ENCODE results near the gene MBD1.
A peak's percentile ranks its signal among the peaks of the same experiment; 100 is the strongest.
"Not testable (repeated sequence)": the region's sequence is repeated elsewhere in the genome, so short reads cannot be mapped to it uniquely, and the experiment has no call there.

The MBD1 gene

DNA sequence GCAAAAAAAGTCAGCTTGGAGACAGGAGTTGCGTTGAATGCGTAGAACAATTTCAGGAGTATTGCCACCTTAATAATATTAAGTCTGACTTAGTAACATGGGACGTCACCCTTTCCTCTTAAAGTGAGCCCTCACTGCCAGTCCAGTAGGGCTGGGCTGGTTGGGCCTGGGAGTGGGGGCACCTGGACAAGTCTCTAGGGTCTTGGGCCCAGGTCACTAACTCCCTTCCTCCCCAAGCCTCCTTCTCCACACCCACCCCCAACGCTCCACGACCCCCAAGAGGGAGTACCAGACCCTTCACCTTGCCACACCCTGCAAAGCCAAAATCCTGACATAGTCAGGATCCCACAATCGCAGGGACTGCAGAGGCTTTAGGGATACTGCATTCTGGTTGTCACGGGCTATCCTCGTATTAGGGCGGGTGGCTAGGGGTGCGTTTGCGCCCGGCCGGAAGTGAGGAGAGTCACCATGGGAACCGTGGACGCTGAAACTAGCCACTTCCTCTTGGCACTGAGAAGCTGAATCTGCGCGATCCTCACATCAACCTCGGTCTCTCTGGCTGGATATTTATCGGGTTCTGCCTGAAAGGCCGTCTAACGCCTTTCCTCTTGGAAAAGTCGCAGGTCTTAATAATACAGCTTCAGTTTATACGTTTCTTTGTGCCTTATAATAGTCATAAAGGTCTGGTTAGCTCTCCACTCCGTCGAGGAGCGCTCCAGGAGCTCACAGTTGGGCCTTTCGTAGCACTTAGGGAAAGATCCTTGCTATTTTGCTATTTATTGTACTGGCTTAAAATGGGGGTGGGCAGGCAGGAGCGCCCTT lies 16.5 kb upstream of the MBD1 start:
- ChIA-PET CTCF (interaction anchor here (0.8 to 2.6 kb wide), 4 partner anchors 9 to 60 kb away, joined by 3 to 8 read pairs (median 5); no protein-coding TSS in a partner anchor), POLR2A (interaction anchor here (1.0 kb wide), 1 partner anchor 10 kb away, joined by 4 read pairs; no protein-coding TSS in a partner anchor)
- peak; percentile 88 for DNase-seq (ENCODE audit: extremely low spot score)
- TF ChIP-seq, protein P1, sequence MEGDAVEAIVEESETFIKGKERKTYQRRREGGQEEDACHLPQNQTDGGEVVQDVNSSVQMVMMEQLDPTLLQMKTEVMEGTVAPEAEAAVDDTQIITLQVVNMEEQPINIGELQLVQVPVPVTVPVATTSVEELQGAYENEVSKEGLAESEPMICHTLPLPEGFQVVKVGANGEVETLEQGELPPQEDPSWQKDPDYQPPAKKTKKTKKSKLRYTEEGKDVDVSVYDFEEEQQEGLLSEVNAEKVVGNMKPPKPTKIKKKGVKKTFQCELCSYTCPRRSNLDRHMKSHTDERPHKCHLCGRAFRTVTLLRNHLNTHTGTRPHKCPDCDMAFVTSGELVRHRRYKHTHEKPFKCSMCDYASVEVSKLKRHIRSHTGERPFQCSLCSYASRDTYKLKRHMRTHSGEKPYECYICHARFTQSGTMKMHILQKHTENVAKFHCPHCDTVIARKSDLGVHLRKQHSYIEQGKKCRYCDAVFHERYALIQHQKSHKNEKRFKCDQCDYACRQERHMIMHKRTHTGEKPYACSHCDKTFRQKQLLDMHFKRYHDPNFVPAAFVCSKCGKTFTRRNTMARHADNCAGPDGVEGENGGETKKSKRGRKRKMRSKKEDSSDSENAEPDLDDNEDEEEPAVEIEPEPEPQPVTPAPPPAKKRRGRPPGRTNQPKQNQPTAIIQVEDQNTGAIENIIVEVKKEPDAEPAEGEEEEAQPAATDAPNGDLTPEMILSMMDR (IDR thresholded peaks at IDR 0.05; ENCODE audit: control extremely low read depth, extremely low read depth, low read depth, missing control alignments) = no peak

DNA sequence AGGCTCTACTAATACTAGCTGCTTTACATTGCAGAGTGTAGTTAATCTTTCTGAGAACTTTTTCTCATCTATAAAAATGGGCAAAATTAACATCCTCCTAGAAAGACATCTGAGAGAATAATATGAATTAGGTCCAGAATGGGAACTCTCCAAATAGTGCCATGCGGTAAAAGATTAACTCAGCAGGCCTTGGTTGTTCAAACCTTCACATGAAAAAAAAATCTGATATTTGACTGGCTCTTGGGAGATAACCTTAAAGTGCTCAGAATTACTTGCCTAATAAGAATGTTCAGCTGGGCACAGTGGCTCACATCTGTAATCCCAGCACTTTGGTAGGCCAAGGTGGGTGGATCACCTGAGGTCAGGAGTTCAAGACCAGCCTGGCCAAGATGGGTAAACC lies 11.7 kb upstream of the MBD1 start:
- TF ChIP-seq, protein P1 (IDR thresholded peaks at IDR 0.05; ENCODE audit: control extremely low read depth, extremely low read depth, low read depth, missing control alignments) = no peak
- DNase-seq (ENCODE audit: extremely low spot score) = no peak
- CTCF ChIA-PET = interaction anchor here (1.4 kb wide), 2 partner anchors 18 to 25 kb away, joined by 4 read pairs; no protein-coding TSS in a partner anchor
- POLR2A ChIA-PET = no interaction called here

DNA sequence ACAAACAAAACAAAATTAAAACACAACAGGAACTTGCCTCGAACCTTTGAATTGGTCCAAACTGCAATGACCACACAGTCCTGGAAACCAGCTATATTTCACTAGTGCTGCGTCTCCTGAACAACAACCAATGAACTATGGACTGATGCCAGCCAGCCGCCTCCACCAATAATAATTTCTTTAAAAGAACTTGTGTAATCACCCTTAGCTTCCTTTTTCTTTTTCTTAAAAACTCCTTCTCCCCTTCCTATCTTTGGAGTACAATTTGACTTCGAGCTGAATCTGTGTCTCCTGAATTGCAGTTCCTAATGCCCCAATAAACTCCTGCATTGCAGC lies 7.8 kb upstream of the MBD1 start:
- ChIA-PET CTCF (interaction anchor here (0.9 to 3.5 kb wide), 11 partner anchors 9 to 82 kb away, joined by 3 to 24 read pairs (median 3); partner anchors contain the start of gene CFAP53), POLR2A (no interaction called here)
- DNase-seq (ENCODE audit: extremely low spot score) = no peak
- TF ChIP-seq, protein P1 (IDR thresholded peaks at IDR 0.05; ENCODE audit: control extremely low read depth, extremely low read depth, low read depth, missing control alignments) = no peak

GRCh38 chr18:50288348-50289107 lies 7.2 kb upstream of the MBD1 start:
- POLR2A ChIA-PET; DNase-seq (ENCODE audit: extremely low spot score): not testable (repeated sequence)
- CTCF ChIA-PET = interaction anchor here (0.9 to 3.5 kb wide), 11 partner anchors 10 to 83 kb away, joined by 3 to 24 read pairs (median 3); partner anchors contain the start of gene CFAP53

DNA sequence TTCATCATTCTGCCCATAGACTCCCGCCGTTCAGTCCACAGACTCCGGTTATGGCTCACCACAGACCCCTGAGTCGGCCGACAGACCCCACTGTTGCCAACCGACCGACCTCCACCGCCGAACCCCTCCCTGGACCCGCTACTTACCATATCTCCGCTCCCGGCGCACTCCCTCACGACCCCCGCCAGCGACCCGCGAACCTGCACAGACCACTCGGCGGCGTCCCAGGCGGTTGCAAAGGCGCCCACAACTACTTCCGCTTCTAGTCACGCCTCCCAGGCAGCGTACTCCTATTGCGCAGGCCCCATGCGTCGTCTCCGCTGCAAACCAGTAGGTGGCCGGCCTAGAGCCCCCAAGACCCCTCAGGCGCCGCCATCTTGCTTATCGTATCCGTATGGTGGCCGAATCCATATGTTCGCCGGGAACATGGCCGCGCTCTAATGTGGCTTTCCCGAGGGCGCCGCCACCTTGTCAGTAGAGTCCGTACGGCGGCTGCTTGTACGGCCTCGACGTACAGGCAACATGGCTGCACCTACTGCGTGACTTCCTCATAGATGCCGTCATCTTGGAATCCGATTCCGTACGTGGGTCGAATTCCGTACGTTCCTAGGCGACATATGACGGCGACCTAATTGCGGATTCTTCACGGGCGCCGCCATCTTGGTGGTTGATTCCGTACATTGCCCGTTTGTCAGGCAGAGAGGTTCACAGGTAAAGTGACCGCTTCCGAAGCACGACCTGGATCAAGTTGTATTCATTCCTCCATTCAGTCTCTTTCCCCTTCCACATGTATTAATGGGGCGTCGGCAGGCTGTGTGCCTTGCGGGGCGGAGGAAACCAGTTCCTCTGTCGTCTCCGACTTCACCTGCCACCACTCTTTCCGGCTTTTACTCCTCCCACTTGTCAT lies 6.4 kb upstream of the MBD1 start, which contains the start of gene CXXC1:
CXXC1 (minus strand) TSS at position 252 of the 907 bp plus-strand sequence; CDS start at position 149, 103 bp downstream.
- ChIA-PET POLR2A (no interaction called here), CTCF (interaction anchor here (1.1 to 3.5 kb wide), 5 partner anchors 15 to 69 kb away, joined by 3 to 24 read pairs (median 4); no protein-coding TSS in a partner anchor)
- TF ChIP-seq, protein P1 (IDR thresholded peaks at IDR 0.05; ENCODE audit: control extremely low read depth, extremely low read depth, low read depth, missing control alignments) = peak; percentile 48
- peak; percentile 91 for DNase-seq (ENCODE audit: extremely low spot score)

- DNase-seq (ENCODE audit: extremely low spot score) = no peak
- TF ChIP-seq, protein P1 (IDR thresholded peaks at IDR 0.05; ENCODE audit: control extremely low read depth, extremely low read depth, low read depth, missing control alignments) = no peak
- ChIA-PET CTCF (no interaction called here), POLR2A (no interaction called here)
Measured at GRCh38 chr18:50287028-50287440, 5.7 kb upstream of the MBD1 start.
